UCSD-AML1 (cell line): Measurements from ENCODE around the gene NXPE4.
"Not testable (repeated sequence)": the region's sequence is repeated elsewhere in the genome, so short reads cannot be mapped to it uniquely, and the experiment has no call there.

Experiments used
- DNase-seq: peaks from one replicate; lab custom pipeline; 2025; ENCODE audit not compliant: unreplicated experiment; lab: John Stamatoyannopoulos, UW

Gene NXPE4

GRCh38 chr11:114610984-114611944 lies 15.7 kb upstream of the NXPE4 start:
- DNase-seq, result no peak

- DNase-seq, result no peak
Measured at GRCh38 chr11:114610550-114610949, 15.0 kb upstream of the NXPE4 start.

- DNase-seq, result no peak
Measured at GRCh38 chr11:114609429-114609828, 13.8 kb upstream of the NXPE4 start.

- not testable (repeated sequence) for DNase-seq
Measured at GRCh38 chr11:114608605-114609004, 13.0 kb upstream of the NXPE4 start.

GRCh38 chr11:114607753-114608459 lies 12.3 kb upstream of the NXPE4 start:
- no peak for DNase-seq

- not testable (repeated sequence) for DNase-seq
Measured at GRCh38 chr11:114606802-114607075, 11.2 kb upstream of the NXPE4 start.

GRCh38 chr11:114606003-114606801 lies 10.6 kb upstream of the NXPE4 start:
- no peak for DNase-seq

GRCh38 chr11:114605370-114605769 lies 9.8 kb upstream of the NXPE4 start:
- no peak for DNase-seq

GRCh38 chr11:114604886-114605285 lies 9.3 kb upstream of the NXPE4 start:
- no peak for DNase-seq

- DNase-seq, result no peak
Measured at GRCh38 chr11:114604179-114604813, 8.7 kb upstream of the NXPE4 start.

- DNase-seq, result not testable (repeated sequence)
Measured at GRCh38 chr11:114603151-114603550, 7.6 kb upstream of the NXPE4 start.

- DNase-seq, result no peak
Measured at GRCh38 chr11:114598461-114598860, 2.9 kb upstream of the NXPE4 start.

GRCh38 chr11:114596175-114596919 lies 761 bp upstream of the NXPE4 start:
- no peak for DNase-seq

GRCh38 chr11:114594703-114595102 lies 883 bp downstream of the NXPE4 start:
- DNase-seq, result no peak

- no peak for DNase-seq
Measured at GRCh38 chr11:114587398-114587953, 8.1 kb downstream of the NXPE4 start.

GRCh38 chr11:114586797-114587196 lies 8.8 kb downstream of the NXPE4 start:
- DNase-seq, result no peak

- no peak for DNase-seq
Measured at GRCh38 chr11:114571712-114572111, 23.9 kb downstream of the NXPE4 start.

GRCh38 chr11:114569801-114570200 lies 25.8 kb downstream of the NXPE4 start:
- no peak for DNase-seq

- DNase-seq, result no peak
Measured at GRCh38 chr11:114566276-114566675, 29.3 kb downstream of the NXPE4 start.

GRCh38 chr11:114564831-114565230 lies 30.8 kb downstream of the NXPE4 start:
- no peak for DNase-seq
